LNCaP clone FGC (cell line): ENCODE data around the gene EXOC2.
A peak's percentile ranks its signal among the peaks of the same experiment; 100 is the strongest.
"Not testable (repeated sequence)": the region's sequence is repeated elsewhere in the genome, so short reads cannot be mapped to it uniquely, and the experiment has no call there.

Experiments
- DNase-seq: peaks from one replicate; pipeline ENCODE4 v3.0.0-alpha.2; 2011; ENCODE audit warnings: low read depth
- H3K4me3 ChIP-seq: 2 replicates; pipeline ENCODE4 v1.5.1; 2011; ENCODE audit warnings: mild to moderate bottlenecking, low read depth, low read length, control low read depth
- TF ChIP-seq, protein P1 (sequence below): IDR thresholded peaks from 2 replicates; pipeline ENCODE4 v1.5.1; 2012; ENCODE audit warnings: mild to moderate bottlenecking; ENCODE audit not compliant: control insufficient read depth, insufficient read depth; ENCODE audit errors: extremely low read depth

EXOC2 gene

DNA sequence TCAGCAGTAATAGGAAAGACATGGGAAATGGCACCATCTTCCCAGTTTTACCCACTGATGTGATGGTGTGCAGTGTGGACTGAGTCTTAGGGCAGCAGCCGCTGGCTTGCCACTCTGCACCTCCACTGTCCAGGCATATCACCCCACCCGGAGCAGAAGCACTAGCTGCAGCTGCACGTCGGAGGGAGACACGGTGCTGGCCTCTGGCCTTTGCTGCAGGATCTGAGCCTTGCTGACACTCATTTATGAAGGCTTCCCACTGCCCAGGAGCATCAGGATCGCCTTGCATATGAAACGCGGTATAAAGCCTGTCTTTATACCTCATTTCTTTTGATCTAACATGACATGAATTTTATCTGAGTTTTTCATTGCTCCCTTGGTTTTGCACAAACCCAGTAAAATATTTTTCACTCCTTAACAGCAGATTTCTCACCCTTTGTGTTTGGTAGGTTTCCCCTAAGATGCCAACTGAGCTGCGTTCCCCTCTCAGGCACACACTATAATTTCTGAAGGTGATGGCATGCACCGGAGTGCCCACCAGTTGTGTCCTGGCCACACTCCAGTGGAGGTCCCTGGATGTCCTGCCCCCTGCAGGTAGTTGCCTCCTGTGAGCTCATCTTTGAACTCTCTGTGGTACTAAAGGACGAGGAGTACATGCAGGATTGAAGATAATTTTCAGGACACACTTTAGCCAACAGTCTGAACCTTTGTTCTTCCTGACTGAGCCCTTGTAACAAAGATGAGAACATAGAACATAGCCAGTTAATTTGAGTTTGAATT lies 9.0 kb upstream of the EXOC2 start:
- DNase-seq: no peak
- TF ChIP-seq, protein P1, sequence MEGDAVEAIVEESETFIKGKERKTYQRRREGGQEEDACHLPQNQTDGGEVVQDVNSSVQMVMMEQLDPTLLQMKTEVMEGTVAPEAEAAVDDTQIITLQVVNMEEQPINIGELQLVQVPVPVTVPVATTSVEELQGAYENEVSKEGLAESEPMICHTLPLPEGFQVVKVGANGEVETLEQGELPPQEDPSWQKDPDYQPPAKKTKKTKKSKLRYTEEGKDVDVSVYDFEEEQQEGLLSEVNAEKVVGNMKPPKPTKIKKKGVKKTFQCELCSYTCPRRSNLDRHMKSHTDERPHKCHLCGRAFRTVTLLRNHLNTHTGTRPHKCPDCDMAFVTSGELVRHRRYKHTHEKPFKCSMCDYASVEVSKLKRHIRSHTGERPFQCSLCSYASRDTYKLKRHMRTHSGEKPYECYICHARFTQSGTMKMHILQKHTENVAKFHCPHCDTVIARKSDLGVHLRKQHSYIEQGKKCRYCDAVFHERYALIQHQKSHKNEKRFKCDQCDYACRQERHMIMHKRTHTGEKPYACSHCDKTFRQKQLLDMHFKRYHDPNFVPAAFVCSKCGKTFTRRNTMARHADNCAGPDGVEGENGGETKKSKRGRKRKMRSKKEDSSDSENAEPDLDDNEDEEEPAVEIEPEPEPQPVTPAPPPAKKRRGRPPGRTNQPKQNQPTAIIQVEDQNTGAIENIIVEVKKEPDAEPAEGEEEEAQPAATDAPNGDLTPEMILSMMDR: no peak
- no peak overlapping the region for H3K4me3 ChIP-seq

- H3K4me3 ChIP-seq: no peak overlapping the region
- TF ChIP-seq, protein P1: no peak
- no peak for DNase-seq
Measured at GRCh38 chr6:701215-701614, 8.3 kb upstream of the EXOC2 start.

GRCh38 chr6:700490-700889 lies 7.6 kb upstream of the EXOC2 start:
- TF ChIP-seq, protein P1: no peak
- H3K4me3 ChIP-seq: no peak overlapping the region

GRCh38 chr6:699319-699718 lies 6.4 kb upstream of the EXOC2 start:
- H3K4me3 ChIP-seq: no peak overlapping the region
- TF ChIP-seq, protein P1: no peak
- no peak for DNase-seq

More at GRCh38 chr6:700490-700889, 7.6 kb upstream of the EXOC2 start:
- no peak for DNase-seq

DNA sequence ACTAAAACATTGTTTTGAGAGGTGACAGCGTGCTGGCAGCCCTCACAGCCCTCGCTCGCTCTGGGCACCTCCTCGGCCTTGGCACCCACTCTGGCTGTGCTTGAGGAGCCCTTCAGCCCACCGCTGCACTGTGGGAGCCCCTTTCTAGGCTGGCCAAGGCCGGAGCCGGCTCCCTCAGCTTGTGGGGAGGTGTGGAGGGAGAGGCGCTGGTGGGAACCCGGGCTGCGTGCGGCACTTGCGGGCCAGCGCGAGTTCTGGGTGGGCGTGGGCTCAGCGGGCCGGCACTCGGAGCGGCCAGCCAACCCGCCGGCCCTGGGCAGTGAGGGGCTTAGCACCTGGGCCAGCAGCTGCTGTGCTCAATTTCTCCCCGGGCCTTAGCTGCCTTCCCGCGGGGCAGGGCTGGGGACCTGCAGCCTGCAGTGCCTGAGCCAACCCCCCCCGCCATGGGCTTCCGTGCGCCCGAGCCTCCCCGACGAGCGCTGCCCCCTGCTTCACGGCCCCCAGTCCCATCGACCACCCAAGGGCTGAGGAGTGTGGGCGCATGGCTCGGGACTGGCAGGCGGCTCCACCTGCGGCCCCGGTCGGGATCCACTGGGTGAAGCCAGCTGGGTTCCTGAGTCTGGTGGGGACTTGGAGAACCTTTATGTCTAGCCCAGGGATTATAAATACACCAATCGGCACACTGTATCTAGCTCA lies 1.6 kb upstream of the EXOC2 start:
- not testable (repeated sequence) for DNase-seq, H3K4me3 ChIP-seq

GRCh38 chr6:693723-694009 lies 727 bp upstream of the EXOC2 start:
- no peak for DNase-seq
- peak overlapping the region; percentile 83 for H3K4me3 ChIP-seq
- TF ChIP-seq, protein P1: no peak

DNA sequence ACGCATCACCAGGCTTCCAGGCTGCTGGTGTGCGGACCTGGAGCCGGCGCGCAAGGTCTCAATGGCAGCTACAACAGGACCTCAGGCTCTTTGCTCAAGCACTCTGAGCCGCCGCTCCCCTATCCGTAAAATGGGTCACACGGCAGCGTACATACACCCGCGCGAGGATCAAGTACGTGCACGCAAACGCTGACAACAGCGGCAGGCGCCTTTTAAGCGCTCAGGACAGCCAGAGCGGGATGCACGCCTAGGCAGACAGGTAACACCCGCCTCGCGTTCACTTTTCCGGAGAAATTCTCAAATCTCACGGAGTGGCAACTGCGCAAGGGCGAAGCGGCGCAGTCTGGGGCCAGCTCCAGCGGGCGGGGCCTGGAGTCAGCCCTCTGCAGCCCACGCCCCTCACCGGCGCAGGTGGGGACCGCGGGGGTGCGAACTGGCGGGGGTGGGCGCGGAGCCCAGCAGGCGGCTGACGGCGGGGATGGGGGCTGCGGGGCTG lies 535 bp downstream of the EXOC2 start:
- peak overlapping the region; percentile 83 for H3K4me3 ChIP-seq
- TF ChIP-seq, protein P1: no peak
- DNase-seq: peak; percentile 25
